GM12878 (cell line): Measurements from ENCODE around the gene CFAP161. TPM values are rescaled to one million over a fixed set of nuclear protein-coding genes. Genes with fewer than 3 reads are reported as not detected.

Experiments used
- ATAC-seq: fragments of 200-7000 bp; cut with Tn5 transposase; 3 replicates; pipeline ENCODE4 v1.9.1; 2020; ENCODE audit warnings: mild to moderate bottlenecking, moderate library complexity
- BruUV-seq: library from RNA; stranded (reverse); fragments of 400-500 nt; replicated peaks from 2 replicates; lab custom pipeline; 2021; lab: Mats Ljungman, UMichigan
- CTCF ChIA-PET: fragments of 300-600 bp; sonication (Branson Sonifier 250); formaldehyde crosslinking; extraction: SDS; loops from one replicate; lab custom pipeline; 2021; ENCODE audit warnings: inconsistent platforms; lab: Yijun Ruan, JAX
- POLR2A ChIA-PET: fragments of 350-600 bp; formaldehyde crosslinking; extraction: SDS; loops from one replicate; lab custom pipeline; 2021; ENCODE audit warnings: inconsistent platforms; lab: Charles Lee
- RAD21 ChIA-PET: fragments of 300-600 bp; sonication (Branson Sonifier 250); formaldehyde crosslinking; loops from one replicate; lab custom pipeline; 2023; ENCODE audit warnings: antibody characterized with exemption; ENCODE audit not compliant: unreplicated experiment; lab: Charles Lee
- SMC1A ChIA-PET: fragments of 300-600 bp; sonication (Branson Sonifier 250); formaldehyde crosslinking; loops from one replicate; lab custom pipeline; 2023; ENCODE audit not compliant: unreplicated experiment, uncharacterized antibody; lab: Charles Lee
- DNase-seq: peaks from one replicate; pipeline ENCODE4 v3.0.0-alpha.2; 2011; ENCODE audit warnings: low read depth, low spot score
- FAIRE-seq: peaks from 3 replicates; lab custom pipeline; 2011; peaks lifted over from hg19 to GRCh38; lab: Jason Lieb, UNC
- H2AFZ ChIP-seq: 2 replicates; pipeline ENCODE4 v1.6.0; 2011; ENCODE audit warnings: low read depth, low read length, control low read depth; ENCODE audit not compliant: control insufficient read depth
- H3K27ac ChIP-seq: 2 replicates; pipeline ENCODE4 v1.5.1; 2011; ENCODE audit warnings: control low read depth; ENCODE audit not compliant: control insufficient read depth, insufficient read depth
- H3K27me3 ChIP-seq, 2 experiments: replicated peaks in 1 of 2; 2 replicates each; pipeline versions ENCODE4 v1.6.0 to v1.6.1; 2011; ENCODE audit warnings: low read length in 1 of 2; ENCODE audit not compliant: control insufficient read depth in 2 of 2, insufficient read depth in 2 of 2
- H3K36me3 ChIP-seq, 2 experiments: 2 replicates each; pipeline ENCODE4 v1.5.1; 2011; ENCODE audit warnings: low read length in 1 of 2; ENCODE audit not compliant: control insufficient read depth in 2 of 2, insufficient read depth in 2 of 2
- H3K4me1 ChIP-seq: 2 replicates; pipeline ENCODE4 v1.6.1; 2011; ENCODE audit warnings: mild to moderate bottlenecking, low read length, moderate library complexity, mixed read lengths; ENCODE audit not compliant: control insufficient read depth, insufficient read depth
- H3K4me2 ChIP-seq: 2 replicates; pipeline ENCODE4 v1.6.0; 2011; ENCODE audit warnings: control low read depth; ENCODE audit not compliant: control insufficient read depth, insufficient read depth
- H3K4me3 ChIP-seq: fragments of 200-600 bp; sonication (generic); 2 replicates; pipeline ENCODE4 v1.5.1; 2016
- H3K79me2 ChIP-seq: 2 replicates; pipeline ENCODE4 v1.6.0; 2011; ENCODE audit warnings: low read length; ENCODE audit not compliant: control insufficient read depth, insufficient read depth
- H3K9ac ChIP-seq: 2 replicates; pipeline ENCODE4 v1.8.0; 2011; ENCODE audit warnings: low read length, control low read depth, mixed read lengths; ENCODE audit not compliant: control insufficient read depth, insufficient read depth
- H3K9me3 ChIP-seq: replicated peaks from 3 replicates; pipeline ENCODE4 v1.5.1; 2011; ENCODE audit warnings: mild to moderate bottlenecking, low read length; ENCODE audit not compliant: control insufficient read depth, insufficient read depth
- H4K20me1 ChIP-seq: 2 replicates; pipeline ENCODE4 v1.6.0; 2011; ENCODE audit not compliant: control insufficient read depth, insufficient read depth
- EZH2 ChIP-seq: IDR thresholded peaks from 2 replicates; pipeline ENCODE4 v1.6.1; 2012; ENCODE audit warnings: low read depth, mild to moderate bottlenecking, control low read depth, inconsistent platforms, low read length, borderline replicate concordance; ENCODE audit not compliant: control insufficient read depth
- HDGF ChIP-seq: fragments of 450-650 bp; IDR thresholded peaks from 2 replicates; pipeline ENCODE4 v1.6.1; 2016; ENCODE audit warnings: antibody characterized with exemption
- KDM1A ChIP-seq: fragments of 200-600 bp; sonication (generic); IDR thresholded peaks from 2 replicates; pipeline ENCODE4 v1.6.1; 2016; ENCODE audit warnings: borderline replicate concordance
- LARP7 ChIP-seq: fragments of 450-650 bp; IDR thresholded peaks from 2 replicates; pipeline ENCODE4 v1.6.1; 2017; ENCODE audit warnings: mild to moderate bottlenecking
- MTA3 ChIP-seq: IDR thresholded peaks from 2 replicates; pipeline ENCODE4 v1.6.1; 2012; ENCODE audit warnings: low read length, inconsistent platforms, borderline replicate concordance
- NFYA ChIP-seq: IDR thresholded peaks from 2 replicates; pipeline ENCODE4 v1.6.1; 2011; ENCODE audit warnings: low read depth, mild to moderate bottlenecking, low read length, improper control_type of control experiment, borderline replicate concordance
- NFYB ChIP-seq: IDR thresholded peaks from 2 replicates; pipeline ENCODE4 v1.6.1; 2011; ENCODE audit warnings: low read depth, mild to moderate bottlenecking, low read length, improper control_type of control experiment, moderate library complexity; ENCODE audit not compliant: insufficient read depth
- POLR2A ChIP-seq: IDR thresholded peaks from 2 replicates; pipeline ENCODE4 v1.6.1; 2011; ENCODE audit warnings: low read depth, mild to moderate bottlenecking, low read length
- POLR2AphosphoS2 ChIP-seq: IDR thresholded peaks from 2 replicates; pipeline ENCODE4 v1.6.1; 2011; ENCODE audit warnings: low read depth, mild to moderate bottlenecking, low read length, improper control_type of control experiment, moderate library complexity
- SP1 ChIP-seq: IDR thresholded peaks from one replicate; pipeline ENCODE4 v1.6.1; 2011; ENCODE audit warnings: low read depth, low read length
- STAT3 ChIP-seq: IDR thresholded peaks from 2 replicates; pipeline ENCODE4 v1.6.1; 2011; ENCODE audit warnings: low read depth, low read length, improper control_type of control experiment
- ZBED1 ChIP-seq: IDR thresholded peaks from 2 replicates; pipeline ENCODE4 v1.6.1; 2016; ENCODE audit warnings: borderline replicate concordance
- WGBS: methylation state at CpG from one replicate; pipeline ENCODE4 v1.1.6; 2016; ENCODE audit warnings: low lambda C conversion rate; ENCODE audit not compliant: insufficient replicate concordance, insufficient coverage; ENCODE audit errors: missing lambda C conversion rate; 5-methylcytosine and 5-hydroxymethylcytosine counted together
- in situ Hi-C: fragments of 300-500 bp; cut with MboI; formaldehyde crosslinking; loops from 9 replicates; pipeline ENCODE4 v1.14.3; 2018; ENCODE audit warnings: mixed read lengths
- intact Hi-C: fragments of 100-400 bp; cut with micrococcal nuclease; formaldehyde crosslinking; loops from one replicate; pipeline ENCODE4 v1.14.2; 2022; ENCODE audit not compliant: unreplicated experiment
- polyA plus RNA-seq, 11 experiments: library from polyadenylated mRNA; depleted of rRNA in 4 of 11; unstranded in 6 of 11; stranded (reverse) in 5 of 11; fragments of >200 nt; fragmentation: Nextera tagmentation in 4 of 11; fragmentation: Illumina TruSeq in 1 of 11; extraction: Ambion mirVana in 4 of 11; extraction: Trizol in 1 of 11; gene quantifications; 1 replicate in 1 of 11; 2 replicates in 10 of 11; pipeline versions ENCODE4 v1.2.1 to v1.2.3, GENCODE V29; 2011 to 2016; ENCODE audit warnings: inconsistent platforms in 2 of 11, missing spikeins in 2 of 11, low read depth in 1 of 11
- total RNA-seq, 4 experiments: library from RNA; depleted of rRNA in 3 of 4; stranded (reverse); fragments of >200 nt in 3 of 4; fragmentation: Illumina TruSeq in 1 of 4; extraction: Trizol in 1 of 4; gene quantifications; 2 replicates each; pipeline versions ENCODE4 v1.2.1 to v1.2.3, GENCODE V29; 2013 to 2021
- TF ChIP-seq, protein P1 (sequence below): fragments of 450-650 bp; IDR thresholded peaks from 2 replicates; pipeline ENCODE4 v1.6.1; 2016; ENCODE audit warnings: mild to moderate bottlenecking
- TF ChIP-seq, protein P2 (sequence below): fragments of 450-650 bp; IDR thresholded peaks from 2 replicates; pipeline ENCODE4 v1.6.1; 2017; ENCODE audit warnings: mild to moderate bottlenecking, moderate library complexity
- TF ChIP-seq, protein P3 (sequence below): IDR thresholded peaks from 2 replicates; pipeline ENCODE4 v1.6.1; 2012; ENCODE audit warnings: low read depth, low read length, improper control_type of control experiment
- TF ChIP-seq, protein P4 (sequence below): IDR thresholded peaks from 2 replicates; pipeline ENCODE4 v1.6.1; 2011; ENCODE audit warnings: low read depth, mild to moderate bottlenecking, low read length, moderate library complexity, borderline replicate concordance; ENCODE audit errors: extremely low read depth

CFAP161 gene
- total and polyA plus RNA-seq, 10 of the 15 experiments (the other 5 are each of a cell fraction or from before 2014, with no cell fraction given), result 0.31 TPM; not detected in 9

- H3K36me3 ChIP-seq, result no peaks in the 10 kb centered on the region
- ChIA-PET SMC1A (interaction anchor here (1.2 to 1.7 kb wide), 2 partner anchors 13 to 90 kb away, joined by 3 to 5 read pairs; no protein-coding TSS in a partner anchor), CTCF (no interaction called here), POLR2A (no interaction called here), RAD21 (no interaction called here)
- H3K79me2 ChIP-seq, result no peaks in the 10 kb centered on the region
- H3K9me3 ChIP-seq, result no peaks in the 10 kb centered on the region
- 0% methylated on average over 1 of the region's 1 CpG for WGBS
- no peaks in the 10 kb centered on the region for H4K20me1 ChIP-seq
- no peak for TF ChIP-seq ZBED1
- no peak for TF ChIP-seq NFYA
- no peak for TF ChIP-seq EZH2
- no peak for TF ChIP-seq SP1
- no peak for TF ChIP-seq MTA3
- no peak for TF ChIP-seq POLR2A
- no peak for TF ChIP-seq POLR2AphosphoS2
- TF ChIP-seq HDGF, result no peak
- no peak for TF ChIP-seq KDM1A
- TF ChIP-seq LARP7, result no peak
- TF ChIP-seq, protein P1, sequence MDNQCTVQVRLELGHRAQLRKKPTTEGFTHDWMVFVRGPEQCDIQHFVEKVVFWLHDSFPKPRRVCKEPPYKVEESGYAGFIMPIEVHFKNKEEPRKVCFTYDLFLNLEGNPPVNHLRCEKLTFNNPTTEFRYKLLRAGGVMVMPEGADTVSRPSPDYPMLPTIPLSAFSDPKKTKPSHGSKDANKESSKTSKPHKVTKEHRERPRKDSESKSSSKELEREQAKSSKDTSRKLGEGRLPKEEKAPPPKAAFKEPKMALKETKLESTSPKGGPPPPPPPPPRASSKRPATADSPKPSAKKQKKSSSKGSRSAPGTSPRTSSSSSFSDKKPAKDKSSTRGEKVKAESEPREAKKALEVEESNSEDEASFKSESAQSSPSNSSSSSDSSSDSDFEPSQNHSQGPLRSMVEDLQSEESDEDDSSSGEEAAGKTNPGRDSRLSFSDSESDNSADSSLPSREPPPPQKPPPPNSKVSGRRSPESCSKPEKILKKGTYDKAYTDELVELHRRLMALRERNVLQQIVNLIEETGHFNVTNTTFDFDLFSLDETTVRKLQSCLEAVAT, result no peak
- TF ChIP-seq, protein P2, sequence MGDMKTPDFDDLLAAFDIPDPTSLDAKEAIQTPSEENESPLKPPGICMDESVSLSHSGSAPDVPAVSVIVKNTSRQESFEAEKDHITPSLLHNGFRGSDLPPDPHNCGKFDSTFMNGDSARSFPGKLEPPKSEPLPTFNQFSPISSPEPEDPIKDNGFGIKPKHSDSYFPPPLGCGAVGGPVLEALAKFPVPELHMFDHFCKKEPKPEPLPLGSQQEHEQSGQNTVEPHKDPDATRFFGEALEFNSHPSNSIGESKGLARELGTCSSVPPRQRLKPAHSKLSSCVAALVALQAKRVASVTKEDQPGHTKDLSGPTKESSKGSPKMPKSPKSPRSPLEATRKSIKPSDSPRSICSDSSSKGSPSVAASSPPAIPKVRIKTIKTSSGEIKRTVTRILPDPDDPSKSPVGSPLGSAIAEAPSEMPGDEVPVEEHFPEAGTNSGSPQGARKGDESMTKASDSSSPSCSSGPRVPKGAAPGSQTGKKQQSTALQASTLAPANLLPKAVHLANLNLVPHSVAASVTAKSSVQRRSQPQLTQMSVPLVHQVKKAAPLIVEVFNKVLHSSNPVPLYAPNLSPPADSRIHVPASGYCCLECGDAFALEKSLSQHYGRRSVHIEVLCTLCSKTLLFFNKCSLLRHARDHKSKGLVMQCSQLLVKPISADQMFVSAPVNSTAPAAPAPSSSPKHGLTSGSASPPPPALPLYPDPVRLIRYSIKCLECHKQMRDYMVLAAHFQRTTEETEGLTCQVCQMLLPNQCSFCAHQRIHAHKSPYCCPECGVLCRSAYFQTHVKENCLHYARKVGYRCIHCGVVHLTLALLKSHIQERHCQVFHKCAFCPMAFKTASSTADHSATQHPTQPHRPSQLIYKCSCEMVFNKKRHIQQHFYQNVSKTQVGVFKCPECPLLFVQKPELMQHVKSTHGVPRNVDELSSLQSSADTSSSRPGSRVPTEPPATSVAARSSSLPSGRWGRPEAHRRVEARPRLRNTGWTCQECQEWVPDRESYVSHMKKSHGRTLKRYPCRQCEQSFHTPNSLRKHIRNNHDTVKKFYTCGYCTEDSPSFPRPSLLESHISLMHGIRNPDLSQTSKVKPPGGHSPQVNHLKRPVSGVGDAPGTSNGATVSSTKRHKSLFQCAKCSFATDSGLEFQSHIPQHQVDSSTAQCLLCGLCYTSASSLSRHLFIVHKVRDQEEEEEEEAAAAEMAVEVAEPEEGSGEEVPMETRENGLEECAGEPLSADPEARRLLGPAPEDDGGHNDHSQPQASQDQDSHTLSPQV, result no peak
- TF ChIP-seq, protein P3, sequence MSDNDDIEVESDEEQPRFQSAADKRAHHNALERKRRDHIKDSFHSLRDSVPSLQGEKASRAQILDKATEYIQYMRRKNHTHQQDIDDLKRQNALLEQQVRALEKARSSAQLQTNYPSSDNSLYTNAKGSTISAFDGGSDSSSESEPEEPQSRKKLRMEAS, result no peak
- TF ChIP-seq NFYB, result no peak
- no peak for TF ChIP-seq STAT3
- TF ChIP-seq, protein P4, sequence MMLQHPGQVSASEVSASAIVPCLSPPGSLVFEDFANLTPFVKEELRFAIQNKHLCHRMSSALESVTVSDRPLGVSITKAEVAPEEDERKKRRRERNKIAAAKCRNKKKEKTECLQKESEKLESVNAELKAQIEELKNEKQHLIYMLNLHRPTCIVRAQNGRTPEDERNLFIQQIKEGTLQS, result no peak
- H3K27ac ChIP-seq, result no peak overlapping the region
- in situ Hi-C loops, result no loop called here
- FAIRE-seq (no peak), DNase-seq (no peak), ATAC-seq (no peak)
- BruUV-seq, result no TSS peak
- no peak overlapping the region for H3K4me3 ChIP-seq
- intact Hi-C loops, result no loop called here
- H3K27me3 ChIP-seq, result no peaks in the 10 kb centered on the region; a peak in 1 of 4 replicates
- H2AFZ ChIP-seq, result no peak overlapping the region
- H3K9ac ChIP-seq, result no peak overlapping the region
- H3K4me2 ChIP-seq, result no peak overlapping the region
- H3K4me1 ChIP-seq, result no peaks in the 10 kb centered on the region
Measured at GRCh38 chr15:81175496-81175895, 41.4 kb downstream of the CFAP161 start.
